ENCODE results near the gene ADAMTSL1.

DNA sequence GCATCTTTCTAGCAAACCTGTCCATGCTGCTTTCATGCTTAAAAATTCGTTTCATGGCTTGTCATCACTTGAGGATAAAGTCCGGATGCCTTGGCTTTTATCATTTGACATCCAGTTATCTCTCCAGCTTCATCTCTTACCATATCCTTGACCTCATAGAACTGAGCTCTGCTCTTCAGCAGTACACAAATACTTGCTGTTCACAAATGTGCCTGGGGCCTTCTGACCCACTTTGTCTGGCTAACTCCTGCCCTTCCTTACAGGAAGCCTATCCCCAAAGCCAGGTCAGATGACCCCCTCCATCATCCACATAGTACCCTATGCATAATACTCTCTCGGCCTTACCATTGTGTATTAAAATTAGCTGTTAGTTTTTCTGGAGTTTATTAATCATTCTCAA is 310.0 kb downstream of the ADAMTSL1 start:
- TF ChIP-seq POLR2A (IDR thresholded peaks at IDR 0.05) = no peak
- TF ChIP-seq CTCF (IDR thresholded peaks at IDR 0.05) = no peak
- TF ChIP-seq EP300 (IDR thresholded peaks at IDR 0.05) = no peak
